ENCODE data around the gene DHRSX.

DHRSX gene

DNA sequence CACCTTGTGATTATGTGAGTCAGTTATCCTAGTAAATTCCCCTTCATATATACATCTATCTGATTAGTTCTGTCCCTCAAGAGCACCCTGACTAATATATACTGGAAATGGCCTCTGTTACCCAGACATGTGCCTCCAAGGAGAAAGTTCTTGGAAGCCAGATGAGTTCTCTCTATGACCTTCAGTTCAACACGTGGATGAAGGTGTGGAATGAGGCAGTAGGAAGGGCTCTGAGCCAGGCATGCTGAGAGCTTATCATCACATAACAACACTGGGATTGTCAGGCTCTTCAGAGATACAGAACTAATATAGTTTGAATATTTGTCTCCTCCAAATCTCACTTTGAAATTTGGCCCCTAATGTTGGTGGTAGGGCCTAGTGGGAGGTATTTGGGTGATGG, 44.4 kb upstream of the DHRSX start:
- no peaks in the 10 kb centered on the region for H3K27me3 ChIP-seq
- H3K4me1 ChIP-seq (ENCODE audit: control insufficient read depth in 1 of 2, insufficient read depth in 1 of 2, low read depth in 1 of 2, low read length in 1 of 2) = no peaks in the 10 kb centered on the region
- H3K9me3 ChIP-seq = no peaks in the 10 kb centered on the region
- H3K4me3 ChIP-seq (ENCODE audit: low read depth in 1 of 2, low read length in 1 of 2) = no peak overlapping the region
- no peak overlapping the region for H3K27ac ChIP-seq
- H3K36me3 ChIP-seq = no peaks in the 10 kb centered on the region
- TF ChIP-seq, protein P1, sequence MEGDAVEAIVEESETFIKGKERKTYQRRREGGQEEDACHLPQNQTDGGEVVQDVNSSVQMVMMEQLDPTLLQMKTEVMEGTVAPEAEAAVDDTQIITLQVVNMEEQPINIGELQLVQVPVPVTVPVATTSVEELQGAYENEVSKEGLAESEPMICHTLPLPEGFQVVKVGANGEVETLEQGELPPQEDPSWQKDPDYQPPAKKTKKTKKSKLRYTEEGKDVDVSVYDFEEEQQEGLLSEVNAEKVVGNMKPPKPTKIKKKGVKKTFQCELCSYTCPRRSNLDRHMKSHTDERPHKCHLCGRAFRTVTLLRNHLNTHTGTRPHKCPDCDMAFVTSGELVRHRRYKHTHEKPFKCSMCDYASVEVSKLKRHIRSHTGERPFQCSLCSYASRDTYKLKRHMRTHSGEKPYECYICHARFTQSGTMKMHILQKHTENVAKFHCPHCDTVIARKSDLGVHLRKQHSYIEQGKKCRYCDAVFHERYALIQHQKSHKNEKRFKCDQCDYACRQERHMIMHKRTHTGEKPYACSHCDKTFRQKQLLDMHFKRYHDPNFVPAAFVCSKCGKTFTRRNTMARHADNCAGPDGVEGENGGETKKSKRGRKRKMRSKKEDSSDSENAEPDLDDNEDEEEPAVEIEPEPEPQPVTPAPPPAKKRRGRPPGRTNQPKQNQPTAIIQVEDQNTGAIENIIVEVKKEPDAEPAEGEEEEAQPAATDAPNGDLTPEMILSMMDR (IDR thresholded peaks at IDR 0.05) = no peak

DNA sequence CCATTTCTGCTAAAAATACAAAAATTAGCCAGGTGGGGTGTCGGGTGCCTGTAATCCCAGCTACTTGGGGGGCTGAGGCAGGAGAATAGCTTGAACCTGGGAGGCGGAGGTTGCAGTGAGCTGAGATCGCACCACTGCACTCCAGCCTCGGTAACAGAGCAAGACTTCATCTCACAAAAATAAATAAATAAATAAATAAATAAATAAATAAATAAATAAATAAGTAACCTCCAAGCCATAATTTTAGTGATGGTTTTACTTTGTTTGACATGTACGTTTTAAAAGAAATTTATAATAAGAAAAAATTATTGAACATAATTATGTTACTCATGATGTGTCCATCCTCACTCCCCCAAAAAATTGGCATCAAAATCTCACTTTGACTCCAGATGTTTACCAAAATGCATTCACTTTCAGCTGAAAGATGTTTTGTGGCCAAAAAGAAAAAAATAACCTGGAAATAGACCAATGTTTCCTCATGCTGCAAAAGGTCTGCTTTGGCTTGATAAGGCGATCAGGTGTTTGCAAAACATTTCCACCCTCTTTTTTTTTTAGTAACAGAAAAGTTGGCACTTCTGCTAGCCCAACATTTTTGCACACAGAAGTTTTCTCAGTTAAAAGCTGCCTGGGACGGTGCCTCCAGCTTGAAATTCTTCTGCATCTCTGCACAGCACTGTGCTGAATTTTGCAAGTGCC, 42.2 kb upstream of the DHRSX start:
- TF ChIP-seq, protein P1 (IDR thresholded peaks at IDR 0.05) = no peak
- no peak overlapping the region for H3K27ac ChIP-seq
- no peaks in the 10 kb centered on the region for H3K4me1 ChIP-seq (ENCODE audit: control insufficient read depth in 1 of 2, insufficient read depth in 1 of 2, low read depth in 1 of 2, low read length in 1 of 2)
- no peaks in the 10 kb centered on the region for H3K27me3 ChIP-seq
- H3K36me3 ChIP-seq = no peaks in the 10 kb centered on the region
- no peak overlapping the region for H3K4me3 ChIP-seq (ENCODE audit: low read depth in 1 of 2, low read length in 1 of 2)
- H3K9me3 ChIP-seq = no peaks in the 10 kb centered on the region

DNA sequence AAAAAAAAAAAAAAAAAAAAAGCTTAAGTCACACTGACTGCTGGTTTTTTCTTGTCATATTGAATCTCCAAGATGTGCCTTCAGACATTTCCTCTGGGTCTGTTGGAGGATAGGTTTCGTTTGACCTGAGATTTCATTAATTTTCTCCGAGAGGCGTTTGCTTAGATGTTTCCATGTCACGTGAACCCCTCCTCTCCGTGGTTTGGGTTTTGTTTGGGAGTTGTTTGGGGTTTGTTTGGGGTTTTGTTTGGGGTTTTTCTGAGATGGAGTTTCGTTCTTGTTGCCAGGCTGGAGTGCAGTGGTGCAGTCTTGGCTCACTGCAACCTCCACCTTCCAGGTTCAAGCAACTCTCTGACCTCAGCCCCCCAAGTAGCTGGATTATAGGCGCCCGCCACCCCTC, 40.8 kb upstream of the DHRSX start:
- Histone ChIP-seq H3K4me3 (ENCODE audit: low read depth in 1 of 2, low read length in 1 of 2) (no peak overlapping the region), H3K9me3 (no peaks in the 10 kb centered on the region), H3K27me3 (no peaks in the 10 kb centered on the region), H3K4me1 (ENCODE audit: control insufficient read depth in 1 of 2, insufficient read depth in 1 of 2, low read depth in 1 of 2, low read length in 1 of 2) (no peaks in the 10 kb centered on the region), H3K27ac (no peak overlapping the region), H3K36me3 (no peaks in the 10 kb centered on the region)
- TF ChIP-seq, protein P1 (IDR thresholded peaks at IDR 0.05) = no peak

DNA sequence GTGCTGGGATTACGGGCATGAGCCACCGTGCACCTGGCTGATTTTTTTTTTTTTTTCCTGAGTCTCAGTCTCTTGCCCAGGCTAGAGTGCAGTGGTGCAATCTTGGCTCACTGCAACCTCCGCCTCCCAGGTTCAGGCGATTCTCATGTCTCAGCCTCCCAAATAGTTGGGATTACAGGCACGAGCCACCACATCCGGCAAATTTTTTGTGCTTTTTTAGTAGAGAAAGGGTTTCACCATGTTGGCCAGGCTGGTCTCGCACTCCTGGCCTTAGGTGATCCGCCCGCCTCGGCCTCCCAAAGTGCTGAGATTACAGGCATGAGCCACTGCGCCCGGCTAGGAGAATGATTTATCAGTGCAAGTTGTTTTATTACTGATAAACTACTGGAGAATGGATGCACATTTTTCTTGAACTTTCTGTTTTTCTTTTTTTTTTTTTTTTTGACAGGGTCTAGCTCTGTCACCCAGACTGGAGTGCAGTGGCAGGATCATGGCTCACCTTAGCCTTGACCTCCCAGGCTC, 39.7 kb upstream of the DHRSX start:
- Histone ChIP-seq H3K27me3 (peaks cover 7% of the 10 kb centered on the region), H3K4me1 (ENCODE audit: control insufficient read depth in 1 of 2, insufficient read depth in 1 of 2, low read depth in 1 of 2, low read length in 1 of 2) (no peaks in the 10 kb centered on the region), H3K4me3 (ENCODE audit: low read depth in 1 of 2, low read length in 1 of 2) (no peak overlapping the region), H3K9me3 (no peaks in the 10 kb centered on the region), H3K27ac (no peak overlapping the region), H3K36me3 (no peaks in the 10 kb centered on the region)
- TF ChIP-seq, protein P1 (IDR thresholded peaks at IDR 0.05) = no peak

DNA sequence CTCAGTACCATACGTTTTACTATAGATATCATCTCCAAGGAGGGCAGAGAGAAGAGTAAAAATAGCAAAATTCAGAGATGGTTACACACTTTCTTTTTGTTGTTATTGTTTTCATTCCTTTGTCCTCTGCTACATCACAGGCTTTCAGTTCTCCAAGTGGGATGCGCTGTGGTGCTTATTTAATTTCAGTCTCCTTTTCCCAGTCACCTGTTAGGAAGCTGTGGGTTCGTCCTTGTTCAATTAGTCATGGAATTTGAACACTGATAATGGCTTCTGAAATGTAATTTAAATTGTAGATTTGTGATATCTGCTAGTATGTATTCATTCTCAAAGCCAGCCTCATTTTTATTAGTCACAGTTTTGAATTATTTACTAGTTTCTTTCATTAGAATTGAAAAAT, 38.8 kb upstream of the DHRSX start:
- H3K27me3 ChIP-seq = peaks cover 7% of the 10 kb centered on the region
- H3K9me3 ChIP-seq = no peaks in the 10 kb centered on the region
- no peak overlapping the region for H3K4me3 ChIP-seq (ENCODE audit: low read depth in 1 of 2, low read length in 1 of 2)
- H3K36me3 ChIP-seq = no peaks in the 10 kb centered on the region
- TF ChIP-seq, protein P1 (IDR thresholded peaks at IDR 0.05) = no peak
- no peaks in the 10 kb centered on the region for H3K4me1 ChIP-seq (ENCODE audit: control insufficient read depth in 1 of 2, insufficient read depth in 1 of 2, low read depth in 1 of 2, low read length in 1 of 2)
- no peak overlapping the region for H3K27ac ChIP-seq
